WTC11 (cell line): ENCODE measurements around the gene TSPAN9. TPM values are rescaled to one million over a fixed set of nuclear protein-coding genes. Genes with fewer than 3 reads are reported as not detected.

Source experiments
- ATAC-seq: fragments of 200-7000 bp; cut with Tn5 transposase; 2 replicates; pipeline ENCODE4 v1.10.0; 2021; ENCODE audit warnings: mild to moderate bottlenecking, moderate library complexity
- CTCF ChIA-PET: fragments of 300-600 bp; sonication (Branson Sonifier 250); formaldehyde crosslinking; loops from one replicate; lab custom pipeline; 2021; ENCODE audit warnings: antibody characterized with exemption; lab: Charles Lee
- POLR2A ChIA-PET: fragments of 350-600 bp; sonication (Branson Sonifier 250); formaldehyde crosslinking; loops from one replicate; lab custom pipeline; 2021; ENCODE audit warnings: antibody characterized with exemption; lab: Charles Lee
- DNase-seq: peaks from one replicate; pipeline ENCODE4 v3.0.0; 2021; ENCODE audit warnings: low spot score
- H3K27ac Mint-ChIP-seq: 2 replicates; pipeline ENCODE4 v1.8.0; 2021; ENCODE audit warnings: mixed read lengths
- H3K27me3 Mint-ChIP-seq: 2 replicates; pipeline ENCODE4 v1.8.0; 2021; ENCODE audit warnings: low read depth, mild to moderate bottlenecking, moderate library complexity, mixed read lengths
- H3K36me3 Mint-ChIP-seq: 2 replicates; pipeline ENCODE4 v1.8.0; 2021; ENCODE audit warnings: mixed read lengths
- H3K4me1 Mint-ChIP-seq: 2 replicates; pipeline ENCODE4 v1.8.0; 2022; ENCODE audit warnings: mixed read lengths
- H3K4me3 Mint-ChIP-seq: 2 replicates; pipeline ENCODE4 v1.8.0; 2021; ENCODE audit warnings: mild to moderate bottlenecking, moderate library complexity, mixed read lengths
- H3K9me3 Mint-ChIP-seq: 2 replicates; pipeline ENCODE4 v1.8.0; 2021; ENCODE audit warnings: mixed read lengths
- AFF4 ChIP-seq: sonication (generic); formaldehyde crosslinking; IDR thresholded peaks from 2 replicates; pipeline ENCODE4 v1.8.1; 2023; ENCODE audit warnings: mild to moderate bottlenecking, missing genetic modification reagents, borderline replicate concordance
- AR ChIP-seq: fragments of 250-450 bp; sonication (Bioruptor Pico); IDR thresholded peaks from 2 replicates; pipeline ENCODE4 v1.9.0; 2021; ENCODE audit warnings: mild to moderate bottlenecking
- ATF2 ChIP-seq: sonication (generic); formaldehyde crosslinking; IDR thresholded peaks from 2 replicates; pipeline ENCODE4 v1.8.1; 2022; ENCODE audit warnings: low read depth, missing genetic modification reagents, borderline replicate concordance
- CREB1 ChIP-seq: sonication (generic); formaldehyde crosslinking; IDR thresholded peaks from 2 replicates; pipeline ENCODE4 v1.8.0; 2023; ENCODE audit warnings: mild to moderate bottlenecking, missing genetic modification reagents
- CREM ChIP-seq: sonication (generic); formaldehyde crosslinking; IDR thresholded peaks from 2 replicates; pipeline ENCODE4 v1.8.1; 2022; ENCODE audit warnings: mild to moderate bottlenecking, missing genetic modification reagents, moderate library complexity
- E2F5 ChIP-seq: sonication (generic); formaldehyde crosslinking; IDR thresholded peaks from 2 replicates; pipeline ENCODE4 v1.8.1; 2022; ENCODE audit warnings: mild to moderate bottlenecking, moderate library complexity, missing genetic modification reagents
- ELF4 ChIP-seq: sonication (generic); formaldehyde crosslinking; IDR thresholded peaks from 2 replicates; pipeline ENCODE4 v1.8.1; 2022; ENCODE audit warnings: low read depth, mild to moderate bottlenecking, moderate library complexity, missing genetic modification reagents
- GRHL2 ChIP-seq: fragments of 250-450 bp; sonication (Bioruptor Pico); IDR thresholded peaks from 2 replicates; pipeline ENCODE4 v1.8.0; 2022; ENCODE audit warnings: mild to moderate bottlenecking, moderate library complexity; ENCODE audit not compliant: insufficient replicate concordance, severe bottlenecking
- NR1H2 ChIP-seq: sonication (generic); formaldehyde crosslinking; IDR thresholded peaks from 2 replicates; pipeline ENCODE4 v1.9.0; 2021; ENCODE audit warnings: mild to moderate bottlenecking, moderate library complexity, missing genetic modification reagents
- NR3C1 ChIP-seq: sonication (generic); formaldehyde crosslinking; conservative IDR thresholded peaks from 2 replicates; pipeline ENCODE4 v1.8.1; 2023; ENCODE audit warnings: low read depth, mild to moderate bottlenecking, missing genetic modification reagents
- RORB ChIP-seq: fragments of 250-450 bp; sonication (Bioruptor Pico); IDR thresholded peaks from 2 replicates; pipeline ENCODE4 v1.9.0; 2021; ENCODE audit warnings: mild to moderate bottlenecking
- SMAD3 ChIP-seq: sonication (generic); formaldehyde crosslinking; IDR thresholded peaks from 2 replicates; pipeline ENCODE4 v1.8.0; 2022; ENCODE audit warnings: missing genetic modification reagents, mild to moderate bottlenecking, borderline replicate concordance
- SMAD4 ChIP-seq: sonication (generic); formaldehyde crosslinking; IDR thresholded peaks from 2 replicates; pipeline ENCODE4 v1.8.0; 2022; ENCODE audit warnings: mild to moderate bottlenecking, missing genetic modification reagents
- TEAD4 ChIP-seq: sonication (generic); formaldehyde crosslinking; IDR thresholded peaks from 2 replicates; pipeline ENCODE4 v1.8.0; 2022; ENCODE audit warnings: mild to moderate bottlenecking, missing genetic modification reagents
- ZNF138 ChIP-seq: sonication (generic); formaldehyde crosslinking; conservative IDR thresholded peaks from 2 replicates; pipeline ENCODE4 v1.8.1; 2022; ENCODE audit warnings: mild to moderate bottlenecking, moderate library complexity, missing genetic modification reagents
- ZNF263 ChIP-seq: sonication (generic); formaldehyde crosslinking; IDR thresholded peaks from 2 replicates; pipeline ENCODE4 v1.8.1; 2022; ENCODE audit warnings: low read depth, mild to moderate bottlenecking, moderate library complexity, missing genetic modification reagents
- ZNF532 ChIP-seq: fragments of 250-450 bp; sonication (Bioruptor Pico); IDR thresholded peaks from 2 replicates; pipeline ENCODE4 v1.9.0; 2021; ENCODE audit warnings: mild to moderate bottlenecking, borderline replicate concordance
- ZNF671 ChIP-seq: fragments of 250-450 bp; sonication (Bioruptor Pico); IDR thresholded peaks from 2 replicates; pipeline ENCODE4 v1.8.0; 2021; ENCODE audit warnings: mild to moderate bottlenecking
- total RNA-seq: library from RNA; stranded (reverse); gene quantifications from 3 replicates; pipeline ENCODE4 v1.2.3, GENCODE V29; 2021

The TSPAN9 gene
- total RNA-seq, 1 experiment from 2014 or later, result 27.6 TPM

- TF ChIP-seq ATF2 (CRISPR knock-in tag) (no peak), SMAD3 (CRISPR knock-in tag) (no peak), ELF4 (CRISPR knock-in tag) (no peak), ZNF138 (CRISPR knock-in tag) (no peak)
These were observed 167.1 kb downstream of the TSPAN9 start (continued) for GRCh38 chr12:3244219-3244750.

GRCh38 chr12:3246253-3246652, 169.1 kb downstream of the TSPAN9 start:
- Mint-ChIP-seq H3K9me3 (peaks cover 7% of the 10 kb centered on the region), H3K4me1 (peaks cover 14% of the 10 kb centered on the region), H3K27me3 (no peaks in the 10 kb centered on the region), H3K4me3 (no peak overlapping the region), H3K36me3 (peaks cover 7% of the 10 kb centered on the region), H3K27ac (no peak overlapping the region)
- ATAC-seq (no peak), DNase-seq (no peak)
- POLR2A ChIA-PET, result no interaction called here
- no peak for TF ChIP-seq ZNF532 (CRISPR knock-in tag)
- no peak for TF ChIP-seq NR1H2 (CRISPR knock-in tag)
- TF ChIP-seq ZNF263 (CRISPR knock-in tag), result no peak
- no peak for TF ChIP-seq CREB1
- TF ChIP-seq NR3C1, result no peak
- TF ChIP-seq E2F5, result no peak
- TF ChIP-seq TEAD4 (CRISPR knock-in tag), result no peak
- no peak for TF ChIP-seq GRHL2 (CRISPR knock-in tag)
- TF ChIP-seq SMAD4 (CRISPR knock-in tag), result no peak
- TF ChIP-seq RORB (CRISPR knock-in tag), result no peak
- no peak for TF ChIP-seq CREM (CRISPR knock-in tag)
- no peak for TF ChIP-seq AFF4
- no peak for TF ChIP-seq ZNF671 (CRISPR knock-in tag)
- TF ChIP-seq AR (CRISPR knock-in tag), result no peak
- CTCF ChIA-PET, result no interaction called here
